Subcutaneous adipose tissue (tissue), 4 donors: Measurements from ENCODE around the gene RDH11. TPM values are rescaled to one million over a fixed set of nuclear protein-coding genes. Genes with fewer than 3 reads are reported as not detected.

Experiments used
- total RNA-seq, 4 donors: library from RNA; depleted of rRNA; stranded (reverse); fragments of >200 nt; gene quantifications; one replicate each; pipeline ENCODE4 v1.1.0, GENCODE V29; 2016
- TF ChIP-seq, protein P1 (sequence below): fragments of 450-650 bp; IDR thresholded peaks from one replicate; pipeline ENCODE4 v1.5.1; 2016; ENCODE audit warnings: low read depth, mild to moderate bottlenecking, control low read depth, antibody characterized with exemption, moderate library complexity

RDH11 gene
- total RNA-seq, 4 donors from 2014 or later: 25.8 to 45.5 (median 32.8) TPM

DNA sequence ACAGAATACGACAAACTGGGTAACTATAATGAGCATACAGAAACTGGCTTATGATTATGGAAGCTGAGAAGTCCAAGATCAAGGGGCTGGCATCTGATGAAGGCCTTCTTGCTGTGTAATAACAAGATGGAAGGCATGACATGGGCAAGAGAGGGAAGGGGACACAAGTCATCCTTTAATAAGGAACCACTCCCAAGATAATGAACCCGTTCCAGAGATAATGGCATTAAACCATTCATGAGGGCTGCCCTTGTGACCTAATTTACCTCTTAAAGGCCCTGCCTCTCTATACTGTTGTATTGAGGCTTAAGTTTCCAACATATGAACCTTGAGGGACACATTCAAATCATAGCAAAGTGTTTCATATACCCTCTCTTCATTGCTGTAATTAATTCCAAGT lies 16.6 kb downstream of the RDH11 start:
- TF ChIP-seq, protein P1, sequence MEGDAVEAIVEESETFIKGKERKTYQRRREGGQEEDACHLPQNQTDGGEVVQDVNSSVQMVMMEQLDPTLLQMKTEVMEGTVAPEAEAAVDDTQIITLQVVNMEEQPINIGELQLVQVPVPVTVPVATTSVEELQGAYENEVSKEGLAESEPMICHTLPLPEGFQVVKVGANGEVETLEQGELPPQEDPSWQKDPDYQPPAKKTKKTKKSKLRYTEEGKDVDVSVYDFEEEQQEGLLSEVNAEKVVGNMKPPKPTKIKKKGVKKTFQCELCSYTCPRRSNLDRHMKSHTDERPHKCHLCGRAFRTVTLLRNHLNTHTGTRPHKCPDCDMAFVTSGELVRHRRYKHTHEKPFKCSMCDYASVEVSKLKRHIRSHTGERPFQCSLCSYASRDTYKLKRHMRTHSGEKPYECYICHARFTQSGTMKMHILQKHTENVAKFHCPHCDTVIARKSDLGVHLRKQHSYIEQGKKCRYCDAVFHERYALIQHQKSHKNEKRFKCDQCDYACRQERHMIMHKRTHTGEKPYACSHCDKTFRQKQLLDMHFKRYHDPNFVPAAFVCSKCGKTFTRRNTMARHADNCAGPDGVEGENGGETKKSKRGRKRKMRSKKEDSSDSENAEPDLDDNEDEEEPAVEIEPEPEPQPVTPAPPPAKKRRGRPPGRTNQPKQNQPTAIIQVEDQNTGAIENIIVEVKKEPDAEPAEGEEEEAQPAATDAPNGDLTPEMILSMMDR: no peak

DNA sequence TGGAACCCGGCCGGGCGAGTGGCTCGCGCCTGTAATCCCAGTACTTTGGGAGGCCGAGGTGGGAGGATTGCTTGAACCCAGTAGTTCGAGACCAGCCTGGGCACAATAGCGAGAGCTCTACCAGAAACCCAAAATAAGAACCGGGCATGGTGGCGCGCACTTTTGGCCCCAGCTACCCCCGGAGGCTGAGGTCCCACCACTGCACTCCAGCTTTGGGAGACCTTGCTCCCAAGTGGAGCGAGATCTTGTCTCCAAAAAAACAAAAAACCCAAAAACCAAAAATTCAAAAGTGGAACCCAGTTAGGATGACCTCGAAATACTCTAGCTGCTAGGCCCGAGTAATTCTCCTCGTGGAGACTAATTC lies 20.4 kb downstream of the RDH11 start:
- TF ChIP-seq, protein P1: no peak

DNA sequence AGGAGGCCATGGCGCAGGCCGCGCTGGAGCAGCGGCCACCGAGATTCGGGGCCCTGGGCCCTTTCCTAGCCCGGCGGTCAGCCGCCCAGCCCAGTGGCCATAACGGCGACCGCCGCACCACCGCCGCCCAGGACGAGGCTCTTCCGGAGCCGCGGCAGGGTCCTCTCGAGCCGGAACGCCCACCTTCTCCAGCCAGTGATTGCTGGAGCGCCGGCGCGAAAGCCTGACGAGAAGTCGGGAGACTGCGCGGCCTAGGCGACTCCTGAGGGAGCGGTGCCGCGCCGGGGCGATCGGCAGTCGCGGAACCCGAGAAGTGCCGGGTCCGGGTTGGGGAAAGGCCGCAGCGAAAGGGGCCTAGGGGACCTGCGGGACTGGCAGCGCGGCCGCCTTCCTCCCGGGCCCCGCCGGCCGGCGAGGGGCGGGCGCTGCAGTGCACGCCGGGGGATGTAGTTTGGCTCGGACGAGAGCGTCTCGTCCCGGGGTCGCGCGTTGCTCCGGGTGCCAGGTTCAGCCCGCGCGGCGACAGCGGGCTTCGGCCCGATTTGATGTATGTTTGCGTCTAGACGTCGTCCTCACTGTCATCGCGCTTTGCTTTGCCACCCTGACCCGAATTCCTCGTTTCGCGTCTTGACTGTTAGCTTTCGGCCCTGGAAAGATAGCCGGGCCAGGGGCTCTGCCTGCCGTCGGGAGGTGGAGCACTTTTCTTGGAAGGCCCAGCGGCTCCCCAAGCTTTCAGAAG lies 20.9 kb downstream of the RDH11 start, which contains the start of gene VTI1B:
Gene VTI1B (minus strand): TSS at position 153 of the 739 bp plus-strand sequence. CDS start 143 bp downstream, at position 10.
- TF ChIP-seq, protein P1: no peak

DNA sequence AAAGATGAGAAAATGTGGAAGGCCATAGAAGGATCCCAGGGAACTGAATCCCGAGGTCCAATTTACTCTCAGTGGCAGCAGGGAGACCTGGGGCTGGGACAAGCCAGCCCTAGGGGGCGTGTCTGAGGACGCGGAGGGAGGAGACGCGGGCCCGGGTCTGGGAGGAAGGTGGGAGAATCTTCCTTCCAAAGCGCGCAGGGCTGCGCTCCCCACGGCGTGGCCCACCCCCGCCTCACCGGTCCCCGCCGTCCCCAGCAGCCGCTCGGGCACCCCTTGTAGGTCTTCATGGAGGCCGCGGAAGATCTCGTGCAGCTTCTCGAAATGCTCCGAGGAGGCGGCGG lies 21.5 kb downstream of the RDH11 start:
- TF ChIP-seq, protein P1: no peak

DNA sequence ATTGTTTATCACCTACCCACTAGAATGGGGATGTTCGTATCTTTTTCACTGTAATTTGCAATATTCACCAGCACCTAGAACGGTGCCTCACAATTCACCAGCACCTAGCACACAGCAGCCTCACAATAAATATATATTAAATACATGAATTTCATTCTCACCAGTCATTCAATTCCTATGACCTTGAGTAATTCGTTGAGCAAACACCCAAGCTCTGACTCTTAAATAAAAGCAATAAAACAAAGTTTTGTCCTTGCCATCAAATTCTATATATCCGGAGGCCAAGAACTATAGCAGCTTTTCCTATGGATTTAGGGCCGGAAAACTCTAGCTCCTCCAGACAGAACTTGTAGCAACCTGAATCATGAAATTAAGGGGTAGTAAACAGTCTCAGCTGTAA lies 22.1 kb downstream of the RDH11 start:
- TF ChIP-seq, protein P1: no peak

DNA sequence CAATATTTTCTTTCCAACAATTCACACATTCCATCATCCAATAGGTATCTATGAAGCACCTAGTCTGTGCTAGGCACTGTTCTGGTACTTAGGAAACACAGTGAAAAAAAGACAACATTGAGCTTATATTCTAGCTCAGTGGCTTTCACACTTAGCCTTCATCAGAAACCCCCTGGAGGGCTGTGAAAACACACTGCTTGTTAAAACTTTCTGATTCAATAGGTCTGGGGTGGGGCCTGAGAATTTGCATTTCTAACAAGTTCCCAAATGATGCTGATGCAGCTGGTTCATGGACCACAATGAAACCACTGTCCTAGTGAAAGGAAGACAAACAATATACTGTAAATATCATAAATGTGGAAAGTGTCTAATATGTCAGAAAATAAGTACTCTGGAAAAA lies 27.0 kb downstream of the RDH11 start:
- TF ChIP-seq, protein P1: no peak

DNA sequence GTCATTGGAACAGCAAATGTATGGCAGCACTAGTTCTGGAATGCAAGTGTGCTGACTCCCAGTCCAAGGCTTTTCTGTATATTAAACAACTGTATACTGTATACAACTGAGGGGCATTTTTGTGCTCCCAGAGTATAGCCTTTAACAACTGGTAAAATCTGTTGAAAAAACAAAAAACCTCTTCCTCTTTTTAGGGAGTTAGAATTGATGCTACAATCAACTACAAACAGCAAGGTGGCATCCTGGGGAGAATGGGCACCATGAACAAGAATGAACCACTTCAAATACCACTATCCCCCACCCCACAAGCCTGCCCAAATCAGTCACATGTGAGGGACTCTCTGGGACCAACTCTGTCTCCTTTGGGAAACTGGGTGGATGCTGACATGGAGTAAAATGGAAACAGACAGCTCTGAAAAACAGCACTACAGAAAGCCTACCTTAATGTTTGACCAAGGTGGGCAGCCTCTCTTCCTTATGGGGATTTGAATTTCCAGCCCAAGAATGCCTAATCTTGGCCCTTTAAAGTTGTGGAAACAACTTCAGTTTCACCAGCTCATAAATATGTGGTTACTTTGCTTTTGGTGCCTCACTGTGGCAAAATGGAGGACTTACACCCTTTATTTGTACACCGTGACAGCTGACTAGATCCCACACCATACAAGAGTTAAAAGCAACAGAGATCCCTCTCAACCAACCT lies 28.7 kb downstream of the RDH11 start:
- TF ChIP-seq, protein P1: no peak
